Activated CD4-positive, alpha-beta T cell treated with anti-CD3 and anti-CD28 coated beads for 36 hours (primary cell): ENCODE measurements around the gene EVI2A. TPM values are rescaled to one million over a fixed set of nuclear protein-coding genes. Genes with fewer than 3 reads are reported as not detected.

Experiments
- ATAC-seq: fragments of 200-7000 bp; cut with Tn5 transposase; one replicate; pipeline ENCODE4 v1.10.0; 2021; ENCODE audit warnings: mild to moderate bottlenecking, moderate library complexity
- CTCF ChIA-PET: fragments of 350-600 bp; sonication (Branson Sonifier 250); formaldehyde crosslinking; loops from one replicate; lab custom pipeline; 2021; ENCODE audit warnings: antibody characterized with exemption; lab: Charles Lee
- POLR2A ChIA-PET: fragments of 350-600 bp; sonication (Branson Sonifier 250); formaldehyde crosslinking; loops from one replicate; lab custom pipeline; 2021; ENCODE audit warnings: antibody characterized with exemption, inconsistent platforms; lab: Charles Lee
- DNase-seq: peaks from one replicate; pipeline ENCODE4 v3.0.0-alpha.2; 2020
- H3K27ac Mint-ChIP-seq: one replicate; pipeline ENCODE4 v1.8.0; 2021; ENCODE audit warnings: mixed read lengths
- H3K27me3 Mint-ChIP-seq: one replicate; pipeline ENCODE4 v1.8.0; 2021; ENCODE audit warnings: mixed read lengths
- H3K36me3 Mint-ChIP-seq: one replicate; pipeline ENCODE4 v1.8.0; 2021; ENCODE audit warnings: low read depth, mixed read lengths
- H3K4me1 Mint-ChIP-seq: one replicate; pipeline ENCODE4 v1.8.0; 2021; ENCODE audit warnings: mixed read lengths
- H3K4me3 Mint-ChIP-seq: one replicate; pipeline ENCODE4 v1.8.0; 2021; ENCODE audit warnings: mild to moderate bottlenecking, moderate library complexity, mixed read lengths
- H3K9me3 Mint-ChIP-seq: one replicate; pipeline ENCODE4 v1.8.0; 2021; ENCODE audit warnings: low read depth, mixed read lengths
- intact Hi-C, 2 experiments: fragments of 100-400 bp; cut with DNase I in 1 of 2; cut with micrococcal nuclease in 1 of 2; formaldehyde crosslinking; loops; one replicate each; pipeline versions ENCODE4 v1.14.2 to v1.15.1; 2022 to 2024; cut with DNase I, micrococcal nuclease
- total RNA-seq, 2 experiments: library from RNA; stranded (reverse); gene quantifications; one replicate each; pipeline ENCODE4 v1.2.3, GENCODE V29; 2021

EVI2A gene
- total RNA-seq, 2 experiments from 2014 or later, result 16.9 to 18.2 TPM

- intact Hi-C loops, result no loop called here
- Mint-ChIP-seq H3K36me3 (peaks cover 10% of the 10 kb centered on the region), H3K4me3 (no peak overlapping the region), H3K27ac (peak overlapping the region; percentile 53), H3K4me1 (peaks cover 36% of the 10 kb centered on the region), H3K27me3 (no peaks in the 10 kb centered on the region), H3K9me3 (no peaks in the 10 kb centered on the region)
- ChIA-PET CTCF (no interaction called here), POLR2A (no interaction called here)
- ATAC-seq (no peak), DNase-seq (no peak)
Observed at GRCh38 chr17:31328160-31328535, 6.7 kb upstream of the EVI2A start.

- Mint-ChIP-seq H3K27me3 (no peaks in the 10 kb centered on the region), H3K4me1 (peaks cover 39% of the 10 kb centered on the region), H3K9me3 (no peaks in the 10 kb centered on the region), H3K27ac (peak overlapping the region; percentile 53), H3K4me3 (no peak overlapping the region), H3K36me3 (peaks cover 10% of the 10 kb centered on the region)
- no peak for DNase-seq
- ATAC-seq, result no peak
- ChIA-PET POLR2A (no interaction called here), CTCF (no interaction called here)
- intact Hi-C loops, result no loop called here
Observed at GRCh38 chr17:31327534-31328159, 6.2 kb upstream of the EVI2A start.

GRCh38 chr17:31323551-31323950, 2.1 kb upstream of the EVI2A start:
- POLR2A ChIA-PET, result no interaction called here
- no peak for ATAC-seq
- Mint-ChIP-seq H3K4me3 (no peak overlapping the region), H3K27ac (peak overlapping the region; percentile 32), H3K36me3 (peaks cover 17% of the 10 kb centered on the region), H3K4me1 (peaks cover 28% of the 10 kb centered on the region), H3K9me3 (no peaks in the 10 kb centered on the region), H3K27me3 (no peaks in the 10 kb centered on the region)
- CTCF ChIA-PET, result no interaction called here
- DNase-seq, result no peak
- intact Hi-C loops, result loop anchor here (5.0 kb wide), 3 partner anchors 169 to 579 kb away; partner anchors contain the start of gene UTP6 (in 1 of the 2)

GRCh38 chr17:31321966-31322365, 544 bp upstream of the EVI2A start:
- ChIA-PET POLR2A (interaction anchor here (0.6 to 0.9 kb wide), 3 partner anchors 12 to 383 kb away, joined by 3 to 8 read pairs (median 4); no protein-coding TSS in a partner anchor), CTCF (interaction anchor here (0.9 to 1.9 kb wide), 3 partner anchors 10 to 51 kb away, joined by 3 to 6 read pairs (median 3); no protein-coding TSS in a partner anchor)
- peaks cover 19% of the 10 kb centered on the region for H3K36me3 Mint-ChIP-seq
- intact Hi-C loops, result loop anchor here (1.0 to 5.0 kb wide), 9 partner anchors 12 to 580 kb away; partner anchors contain the start of gene UTP6 (in 1 of the 2)
- H3K27me3 Mint-ChIP-seq, result no peaks in the 10 kb centered on the region
- peak overlapping the region; percentile 95 for H3K27ac Mint-ChIP-seq
- ATAC-seq (peak; percentile 21), DNase-seq (peak; percentile 46)
- peaks cover 27% of the 10 kb centered on the region for H3K4me1 Mint-ChIP-seq
- no peaks in the 10 kb centered on the region for H3K9me3 Mint-ChIP-seq
- H3K4me3 Mint-ChIP-seq, result peak overlapping the region; percentile 72

- Mint-ChIP-seq H3K4me3 (peak overlapping the region; percentile 72), H3K4me1 (peaks cover 39% of the 10 kb centered on the region), H3K36me3 (peaks cover 22% of the 10 kb centered on the region), H3K27ac (peak overlapping the region; percentile 95), H3K27me3 (no peaks in the 10 kb centered on the region), H3K9me3 (no peaks in the 10 kb centered on the region)
- ATAC-seq, result no peak
- DNase-seq, result no peak
- ChIA-PET CTCF (interaction anchor here (1.0 to 3.6 kb wide), 4 partner anchors 9 to 14 kb away, joined by 3 to 15 read pairs (median 10); no protein-coding TSS in a partner anchor), POLR2A (no interaction called here)
- intact Hi-C loops, result loop anchor here (1.0 to 5.0 kb wide), 9 partner anchors 10 to 582 kb away; partner anchors contain the start of gene UTP6 (in 1 of the 2)
Observed at GRCh38 chr17:31320791-31321190, 631 bp downstream of the EVI2A start.

- DNase-seq (no peak), ATAC-seq (no peak)
- H3K36me3 Mint-ChIP-seq, result peaks cover 22% of the 10 kb centered on the region
- H3K4me3 Mint-ChIP-seq, result peak overlapping the region; percentile 72
- no peaks in the 10 kb centered on the region for H3K9me3 Mint-ChIP-seq
- ChIA-PET POLR2A (no interaction called here), CTCF (interaction anchor here (0.8 to 3.6 kb wide), 5 partner anchors 8 to 348 kb away, joined by 3 to 15 read pairs (median 6); no protein-coding TSS in a partner anchor)
- no peaks in the 10 kb centered on the region for H3K27me3 Mint-ChIP-seq
- H3K27ac Mint-ChIP-seq, result peak overlapping the region; percentile 95
- peaks cover 43% of the 10 kb centered on the region for H3K4me1 Mint-ChIP-seq
- intact Hi-C loops, result loop anchor here (2.0 to 5.0 kb wide), 5 partner anchors 53 to 582 kb away; partner anchors contain the start of gene UTP6 (in 1 of the 2)
Observed at GRCh38 chr17:31320241-31320640, 1.2 kb downstream of the EVI2A start.

- ATAC-seq (peak; percentile 30), DNase-seq (no peak)
- intact Hi-C loops, result loop anchor here in 1 of 2 experiments (1.0 to 10.0 kb wide), 3 partner anchors 9 to 944 kb away; partner anchors contain the start of gene CPD
- Mint-ChIP-seq H3K4me3 (peak overlapping the region; percentile 72), H3K4me1 (peaks cover 53% of the 10 kb centered on the region), H3K36me3 (peaks cover 22% of the 10 kb centered on the region), H3K9me3 (peaks cover 2% of the 10 kb centered on the region), H3K27ac (peak overlapping the region; percentile 91), H3K27me3 (no peaks in the 10 kb centered on the region)
- CTCF ChIA-PET, result interaction anchor here (0.6 to 3.6 kb wide), 5 partner anchors 9 to 225 kb away, joined by 3 to 15 read pairs (median 6); no protein-coding TSS in a partner anchor
- POLR2A ChIA-PET, result interaction anchor here (0.6 to 1.7 kb wide), 3 partner anchors 185 to 311 kb away, joined by 3 to 5 read pairs (median 5); no protein-coding TSS in a partner anchor
Observed at GRCh38 chr17:31318851-31319661, 2.4 kb downstream of the EVI2A start.

GRCh38 chr17:31318298-31318801, 3.1 kb downstream of the EVI2A start:
- Mint-ChIP-seq H3K36me3 (peaks cover 22% of the 10 kb centered on the region), H3K27me3 (no peaks in the 10 kb centered on the region), H3K4me1 (peaks cover 51% of the 10 kb centered on the region), H3K9me3 (peaks cover 2% of the 10 kb centered on the region), H3K27ac (peak overlapping the region; percentile 91), H3K4me3 (peak overlapping the region; percentile 72)
- intact Hi-C loops, result loop anchor here in 1 of 2 experiments (1.0 to 10.0 kb wide), 3 partner anchors 8 to 944 kb away; partner anchors contain the start of gene CPD
- ATAC-seq (peak; percentile 44), DNase-seq (peak; percentile 73)
- ChIA-PET POLR2A (interaction anchor here (1.7 kb wide), 1 partner anchor 310 kb away, joined by 5 read pairs; no protein-coding TSS in a partner anchor), CTCF (interaction anchor here (0.6 to 3.6 kb wide), 2 partner anchors 11 to 226 kb away, joined by 3 to 15 read pairs; no protein-coding TSS in a partner anchor)

- CTCF ChIA-PET, result interaction anchor here (1.0 to 1.2 kb wide), 2 partner anchors 12 to 13 kb away, joined by 3 to 4 read pairs; no protein-coding TSS in a partner anchor
- ATAC-seq, result no peak
- DNase-seq, result no peak
- peaks cover 2% of the 10 kb centered on the region for H3K9me3 Mint-ChIP-seq
- H3K36me3 Mint-ChIP-seq, result peaks cover 18% of the 10 kb centered on the region
- H3K4me1 Mint-ChIP-seq, result peaks cover 46% of the 10 kb centered on the region
- H3K4me3 Mint-ChIP-seq, result peak overlapping the region; percentile 47
- POLR2A ChIA-PET, result no interaction called here
- H3K27ac Mint-ChIP-seq, result peak overlapping the region; percentile 82
- H3K27me3 Mint-ChIP-seq, result no peaks in the 10 kb centered on the region
- intact Hi-C loops, result loop anchor here (5.0 to 10.0 kb wide), 4 partner anchors 193 to 940 kb away; partner anchors contain the start of genes CRLF3 (in 2 of the 2), CPD (in 1 of the 2) and RNF135 (in 1 of the 2)
Observed at GRCh38 chr17:31314782-31315100, 6.7 kb downstream of the EVI2A start.

- intact Hi-C loops, result loop anchor here (5.0 to 10.0 kb wide), 4 partner anchors 193 to 939 kb away; partner anchors contain the start of genes CRLF3 (in 2 of the 2), CPD (in 1 of the 2) and RNF135 (in 1 of the 2)
- ATAC-seq, result peak; percentile 43
- CTCF ChIA-PET, result interaction anchor here (1.0 to 1.2 kb wide), 2 partner anchors 11 to 12 kb away, joined by 3 to 4 read pairs; no protein-coding TSS in a partner anchor
- H3K27ac Mint-ChIP-seq, result peak within 1 kb of the TSS; percentile 93
- peaks cover 48% of the 10 kb centered on the region for H3K4me1 Mint-ChIP-seq
- peak; percentile 30 for DNase-seq
- POLR2A ChIA-PET, result no interaction called here
- H3K4me3 Mint-ChIP-seq, result peak within 1 kb of the TSS; percentile 79
- peaks cover 15% of the 10 kb centered on the region for H3K36me3 Mint-ChIP-seq
- no peaks in the 10 kb centered on the region for H3K27me3 Mint-ChIP-seq
- peaks cover 2% of the 10 kb centered on the region for H3K9me3 Mint-ChIP-seq
Observed at GRCh38 chr17:31313982-31314781, 7.2 kb downstream of the EVI2A start, which contains the start of gene EVI2B. EVI2B (minus strand) TSS chr17:31314054; CDS start chr17:31305609, 8,445 bp downstream.
